ENCODE results near the gene PATZ1. TPM values are rescaled to one million over a fixed set of nuclear protein-coding genes. Genes with fewer than 3 reads are reported as not detected.
"Not testable (repeated sequence)": the region's sequence is repeated elsewhere in the genome, so short reads cannot be mapped to it uniquely, and the experiment has no call there.

PATZ1 gene
- total RNA-seq, 1 donor from 2014 or later = 37.4 TPM

GRCh38 chr22:31354515-31354914, 8.4 kb upstream of the PATZ1 start:
- H3K9me3 Mint-ChIP-seq = no peaks in the 10 kb centered on the region
- ChIA-PET CTCF (no interaction called here), POLR2A (interaction anchor here (0.6 kb wide), 1 partner anchor 8 kb away, joined by 3 read pairs; the partner anchor contains the start of gene PATZ1)
- H3K27ac Mint-ChIP-seq = no peak overlapping the region
- no peak for ATAC-seq (ENCODE audit: low read depth)
- no peak for TF ChIP-seq CTCF (IDR thresholded peaks at IDR 0.05)
- no peaks in the 10 kb centered on the region for H3K4me1 Mint-ChIP-seq
- intact Hi-C loops (cut with micrococcal nuclease) = no loop called here
- H3K4me3 Mint-ChIP-seq = no peak overlapping the region
- H3K36me3 Mint-ChIP-seq (ENCODE audit: low read depth) = no peaks in the 10 kb centered on the region
- DNase-seq = no peak
- peaks cover 2% of the 10 kb centered on the region for H3K27me3 Mint-ChIP-seq

GRCh38 chr22:31350410-31350863, 4.3 kb upstream of the PATZ1 start:
- TF ChIP-seq CTCF (IDR thresholded peaks at IDR 0.05) = no peak
- no peaks in the 10 kb centered on the region for H3K36me3 Mint-ChIP-seq (ENCODE audit: low read depth)
- no peak for ATAC-seq (ENCODE audit: low read depth)
- H3K4me1 Mint-ChIP-seq = peaks cover 7% of the 10 kb centered on the region
- intact Hi-C loops (cut with micrococcal nuclease) = no loop called here
- no peaks in the 10 kb centered on the region for H3K9me3 Mint-ChIP-seq
- POLR2A ChIA-PET = no interaction called here
- no peak overlapping the region for H3K4me3 Mint-ChIP-seq
- no peaks in the 10 kb centered on the region for H3K27me3 Mint-ChIP-seq
- no peak overlapping the region for H3K27ac Mint-ChIP-seq
- DNase-seq = no peak
- CTCF ChIA-PET = no interaction called here

GRCh38 chr22:31349960-31350359, 3.8 kb upstream of the PATZ1 start:
- ATAC-seq (ENCODE audit: low read depth) (no peak), DNase-seq (no peak)
- intact Hi-C loops (cut with micrococcal nuclease) = loop anchor here (5.0 to 10.0 kb wide), 2 partner anchors 597 to 1745 kb away; partner anchors contain the start of gene NF2
- CTCF ChIA-PET = no interaction called here
- no peaks in the 10 kb centered on the region for H3K27me3 Mint-ChIP-seq
- H3K36me3 Mint-ChIP-seq (ENCODE audit: low read depth) = peaks cover 1% of the 10 kb centered on the region
- no peaks in the 10 kb centered on the region for H3K9me3 Mint-ChIP-seq
- H3K27ac Mint-ChIP-seq = no peak overlapping the region
- no peak for TF ChIP-seq CTCF (IDR thresholded peaks at IDR 0.05)
- H3K4me3 Mint-ChIP-seq = no peak overlapping the region
- H3K4me1 Mint-ChIP-seq = peaks cover 11% of the 10 kb centered on the region
- POLR2A ChIA-PET = no interaction called here

- POLR2A ChIA-PET = interaction anchor here (0.5 to 2.5 kb wide), 5 partner anchors 53 to 1375 kb away, joined by 3 to 9 read pairs (median 4); no protein-coding TSS in a partner anchor
- CTCF ChIA-PET = no interaction called here
Observed at GRCh38 chr22:31348766-31349165, 2.6 kb upstream of the PATZ1 start.

GRCh38 chr22:31348009-31348337, 1.8 kb upstream of the PATZ1 start:
- POLR2A ChIA-PET = interaction anchor here (0.5 to 2.8 kb wide), 12 partner anchors 44 to 1582 kb away, joined by 3 to 68 read pairs (median 6); partner anchors contain the start of genes DRG1, EIF4ENIF1, LIMK2 and PIK3IP1
- H3K4me3 Mint-ChIP-seq = peak overlapping the region; percentile 85
- ATAC-seq (ENCODE audit: low read depth); H3K27me3 Mint-ChIP-seq; CTCF ChIA-PET; DNase-seq; H3K9me3 Mint-ChIP-seq: not testable (repeated sequence)
- H3K4me1 Mint-ChIP-seq = peaks cover 30% of the 10 kb centered on the region
- H3K27ac Mint-ChIP-seq = peak overlapping the region; percentile 83
- intact Hi-C loops (cut with micrococcal nuclease) = loop anchor here (5.0 to 10.0 kb wide), 2 partner anchors 599 to 1743 kb away; partner anchors contain the start of gene NF2
- H3K36me3 Mint-ChIP-seq (ENCODE audit: low read depth) = peaks cover 17% of the 10 kb centered on the region

More at GRCh38 chr22:31348766-31349165, 2.6 kb upstream of the PATZ1 start:
- H3K27me3 Mint-ChIP-seq = no peaks in the 10 kb centered on the region
- no peak overlapping the region for H3K27ac Mint-ChIP-seq
- H3K36me3 Mint-ChIP-seq (ENCODE audit: low read depth) = peaks cover 10% of the 10 kb centered on the region
- H3K4me3 Mint-ChIP-seq = no peak overlapping the region
- DNase-seq (no peak), ATAC-seq (ENCODE audit: low read depth) (no peak)
- no peaks in the 10 kb centered on the region for H3K9me3 Mint-ChIP-seq
- no peak for TF ChIP-seq CTCF (IDR thresholded peaks at IDR 0.05)
- peaks cover 23% of the 10 kb centered on the region for H3K4me1 Mint-ChIP-seq
- intact Hi-C loops (cut with micrococcal nuclease) = loop anchor here (5.0 to 10.0 kb wide), 2 partner anchors 599 to 1744 kb away; partner anchors contain the start of gene NF2
